WTC11 (cell line): ENCODE results near the gene MAP7. TPM values are rescaled to one million over a fixed set of nuclear protein-coding genes. Genes with fewer than 3 reads are reported as not detected.
"Not testable (repeated sequence)": the region's sequence is repeated elsewhere in the genome, so short reads cannot be mapped to it uniquely, and the experiment has no call there.

ENCODE experiments used
- ATAC-seq: fragments of 200-7000 bp; cut with Tn5 transposase; 2 replicates; pipeline ENCODE4 v1.10.0; 2021; ENCODE audit warnings: mild to moderate bottlenecking, moderate library complexity
- CTCF ChIA-PET: fragments of 300-600 bp; sonication (Branson Sonifier 250); formaldehyde crosslinking; loops from one replicate; lab custom pipeline; 2021; ENCODE audit warnings: antibody characterized with exemption; lab: Charles Lee
- POLR2A ChIA-PET: fragments of 350-600 bp; sonication (Branson Sonifier 250); formaldehyde crosslinking; loops from one replicate; lab custom pipeline; 2021; ENCODE audit warnings: antibody characterized with exemption; lab: Charles Lee
- DNase-seq: peaks from one replicate; pipeline ENCODE4 v3.0.0; 2021; ENCODE audit warnings: low spot score
- H3K27ac Mint-ChIP-seq: 2 replicates; pipeline ENCODE4 v1.8.0; 2021; ENCODE audit warnings: mixed read lengths
- H3K27me3 Mint-ChIP-seq: 2 replicates; pipeline ENCODE4 v1.8.0; 2021; ENCODE audit warnings: low read depth, mild to moderate bottlenecking, moderate library complexity, mixed read lengths
- H3K36me3 Mint-ChIP-seq: 2 replicates; pipeline ENCODE4 v1.8.0; 2021; ENCODE audit warnings: mixed read lengths
- H3K4me1 Mint-ChIP-seq: 2 replicates; pipeline ENCODE4 v1.8.0; 2022; ENCODE audit warnings: mixed read lengths
- H3K4me3 Mint-ChIP-seq: 2 replicates; pipeline ENCODE4 v1.8.0; 2021; ENCODE audit warnings: mild to moderate bottlenecking, moderate library complexity, mixed read lengths
- H3K9me3 Mint-ChIP-seq: 2 replicates; pipeline ENCODE4 v1.8.0; 2021; ENCODE audit warnings: mixed read lengths
- E2F4 ChIP-seq: sonication (generic); formaldehyde crosslinking; IDR thresholded peaks from 2 replicates; pipeline ENCODE4 v1.8.1; 2022; ENCODE audit warnings: low read depth, mild to moderate bottlenecking, moderate library complexity, missing genetic modification reagents, borderline replicate concordance
- EMX1 ChIP-seq: fragments of 250-450 bp; sonication (Bioruptor Pico); IDR thresholded peaks from 2 replicates; pipeline ENCODE4 v1.8.0; 2021; ENCODE audit warnings: mild to moderate bottlenecking
- ESRRA ChIP-seq: sonication (generic); formaldehyde crosslinking; IDR thresholded peaks from 2 replicates; pipeline ENCODE4 v1.8.1; 2022; ENCODE audit warnings: mild to moderate bottlenecking, missing genetic modification reagents, borderline replicate concordance
- ETV6 ChIP-seq: sonication (generic); formaldehyde crosslinking; IDR thresholded peaks from 2 replicates; pipeline ENCODE4 v1.8.1; 2022; ENCODE audit warnings: mild to moderate bottlenecking, missing genetic modification reagents
- FOXJ3 ChIP-seq: sonication (generic); formaldehyde crosslinking; IDR thresholded peaks from 2 replicates; pipeline ENCODE4 v1.9.0; 2021; ENCODE audit warnings: missing genetic modification reagents, mild to moderate bottlenecking, borderline replicate concordance
- GABPB1 ChIP-seq: sonication (generic); formaldehyde crosslinking; IDR thresholded peaks from 2 replicates; pipeline ENCODE4 v1.8.1; 2023; ENCODE audit warnings: mild to moderate bottlenecking, missing genetic modification reagents
- MXD4 ChIP-seq: fragments of 250-450 bp; sonication (Bioruptor Pico); IDR thresholded peaks from 2 replicates; pipeline ENCODE4 v1.8.0; 2021; ENCODE audit warnings: mild to moderate bottlenecking, moderate library complexity, borderline replicate concordance
- NFATC4 ChIP-seq: fragments of 250-450 bp; sonication (Bioruptor Pico); IDR thresholded peaks from 2 replicates; pipeline ENCODE4 v1.9.0; 2021; ENCODE audit warnings: mild to moderate bottlenecking
- NFE2L1 ChIP-seq: sonication (generic); formaldehyde crosslinking; IDR thresholded peaks from 2 replicates; pipeline ENCODE4 v1.8.1; 2023; ENCODE audit warnings: missing genetic modification reagents
- RORB ChIP-seq: fragments of 250-450 bp; sonication (Bioruptor Pico); IDR thresholded peaks from 2 replicates; pipeline ENCODE4 v1.9.0; 2021; ENCODE audit warnings: mild to moderate bottlenecking
- SMAD4 ChIP-seq: sonication (generic); formaldehyde crosslinking; IDR thresholded peaks from 2 replicates; pipeline ENCODE4 v1.8.0; 2022; ENCODE audit warnings: mild to moderate bottlenecking, missing genetic modification reagents
- TEAD1 ChIP-seq: sonication (generic); formaldehyde crosslinking; IDR thresholded peaks from 2 replicates; pipeline ENCODE4 v1.8.0; 2022; ENCODE audit warnings: mild to moderate bottlenecking, missing genetic modification reagents
- ZNF232 ChIP-seq: sonication (generic); formaldehyde crosslinking; IDR thresholded peaks from 2 replicates; pipeline ENCODE4 v1.8.0; 2022; ENCODE audit warnings: mild to moderate bottlenecking, missing genetic modification reagents
- ZNF671 ChIP-seq: fragments of 250-450 bp; sonication (Bioruptor Pico); IDR thresholded peaks from 2 replicates; pipeline ENCODE4 v1.8.0; 2021; ENCODE audit warnings: mild to moderate bottlenecking
- total RNA-seq: library from RNA; stranded (reverse); gene quantifications from 3 replicates; pipeline ENCODE4 v1.2.3, GENCODE V29; 2021
- TF ChIP-seq, protein P1 (sequence below): sonication (generic); formaldehyde crosslinking; IDR thresholded peaks from 2 replicates; pipeline ENCODE4 v1.8.0; 2023; ENCODE audit warnings: missing genetic modification reagents, mild to moderate bottlenecking, borderline replicate concordance
- TF ChIP-seq, protein P2 (sequence below): fragments of 250-450 bp; sonication (Bioruptor Pico); IDR thresholded peaks from 2 replicates; pipeline ENCODE4 v1.9.0; 2021; ENCODE audit warnings: mild to moderate bottlenecking
- TF ChIP-seq, protein P3 (sequence below): sonication (generic); formaldehyde crosslinking; IDR thresholded peaks from 2 replicates; pipeline ENCODE4 v1.8.0; 2023; ENCODE audit warnings: missing genetic modification reagents

MAP7 gene
- total RNA-seq, 1 experiment from 2014 or later: 56.6 TPM

GRCh38 chr6:136396908-136397307, 153.3 kb downstream of the MAP7 start (continued):
- no peak for TF ChIP-seq TEAD1 (CRISPR knock-in tag)
- TF ChIP-seq, all 79 proteins: peak for 0

DNA sequence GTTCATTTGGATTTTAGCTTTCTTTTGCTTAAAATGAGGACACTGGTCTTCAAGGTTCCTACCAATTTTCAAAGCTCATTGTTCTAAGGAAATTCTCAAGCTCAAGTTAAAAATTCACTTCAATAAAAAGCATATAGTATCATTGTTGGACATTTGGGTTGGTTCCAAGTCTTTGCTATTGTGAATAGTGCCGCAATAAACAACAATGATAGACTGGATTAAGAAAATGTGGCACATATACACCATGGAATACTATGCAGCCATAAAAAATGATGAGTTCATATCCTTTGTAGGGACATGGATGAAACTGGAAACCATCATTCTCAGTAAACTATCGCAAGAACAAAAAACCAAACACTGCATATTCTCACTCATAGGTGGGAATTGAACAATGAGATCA, 159.3 kb downstream of the MAP7 start:
- H3K36me3 Mint-ChIP-seq, POLR2A ChIA-PET, H3K4me3 Mint-ChIP-seq, ATAC-seq, H3K27ac Mint-ChIP-seq, H3K27me3 Mint-ChIP-seq, DNase-seq, H3K9me3 Mint-ChIP-seq: not testable (repeated sequence)
- peaks cover 11% of the 10 kb centered on the region for H3K4me1 Mint-ChIP-seq
- CTCF ChIA-PET: interaction anchor here (1.5 kb wide), 1 partner anchor 159 kb away, joined by 4 read pairs; the partner anchor contains the start of gene MAP7

DNA sequence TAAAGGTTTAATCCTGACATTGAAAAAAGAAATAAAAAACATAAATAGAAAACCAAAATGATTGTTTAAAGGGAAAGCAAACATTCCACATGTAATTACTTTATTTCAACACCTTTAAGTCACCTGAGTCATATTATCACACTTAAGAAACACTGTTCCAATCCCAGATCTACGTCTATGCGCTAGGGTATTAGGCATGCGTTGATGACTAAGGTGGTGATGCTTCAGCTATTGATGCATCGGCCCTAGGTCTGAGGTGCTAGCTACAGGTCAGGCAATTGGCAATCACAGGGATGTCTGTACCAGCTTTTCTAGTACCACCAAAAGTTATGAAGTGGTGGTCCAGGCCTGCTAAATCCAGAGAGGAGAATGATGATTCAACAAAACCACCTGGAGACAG, 162.9 kb downstream of the MAP7 start:
- Mint-ChIP-seq H3K4me3 (no peak overlapping the region), H3K27ac (no peak overlapping the region), H3K4me1 (peaks cover 13% of the 10 kb centered on the region), H3K36me3 (peaks cover 5% of the 10 kb centered on the region), H3K9me3 (peaks cover 4% of the 10 kb centered on the region; the same call in 1 of the 2 replicates), H3K27me3 (no peaks in the 10 kb centered on the region)
- POLR2A ChIA-PET: no interaction called here
- CTCF ChIA-PET: interaction anchor here (1.2 kb wide), 1 partner anchor 163 kb away, joined by 4 read pairs; the partner anchor contains the start of gene MAP7
- no peak for TF ChIP-seq ZNF671
- TF ChIP-seq, protein P1, sequence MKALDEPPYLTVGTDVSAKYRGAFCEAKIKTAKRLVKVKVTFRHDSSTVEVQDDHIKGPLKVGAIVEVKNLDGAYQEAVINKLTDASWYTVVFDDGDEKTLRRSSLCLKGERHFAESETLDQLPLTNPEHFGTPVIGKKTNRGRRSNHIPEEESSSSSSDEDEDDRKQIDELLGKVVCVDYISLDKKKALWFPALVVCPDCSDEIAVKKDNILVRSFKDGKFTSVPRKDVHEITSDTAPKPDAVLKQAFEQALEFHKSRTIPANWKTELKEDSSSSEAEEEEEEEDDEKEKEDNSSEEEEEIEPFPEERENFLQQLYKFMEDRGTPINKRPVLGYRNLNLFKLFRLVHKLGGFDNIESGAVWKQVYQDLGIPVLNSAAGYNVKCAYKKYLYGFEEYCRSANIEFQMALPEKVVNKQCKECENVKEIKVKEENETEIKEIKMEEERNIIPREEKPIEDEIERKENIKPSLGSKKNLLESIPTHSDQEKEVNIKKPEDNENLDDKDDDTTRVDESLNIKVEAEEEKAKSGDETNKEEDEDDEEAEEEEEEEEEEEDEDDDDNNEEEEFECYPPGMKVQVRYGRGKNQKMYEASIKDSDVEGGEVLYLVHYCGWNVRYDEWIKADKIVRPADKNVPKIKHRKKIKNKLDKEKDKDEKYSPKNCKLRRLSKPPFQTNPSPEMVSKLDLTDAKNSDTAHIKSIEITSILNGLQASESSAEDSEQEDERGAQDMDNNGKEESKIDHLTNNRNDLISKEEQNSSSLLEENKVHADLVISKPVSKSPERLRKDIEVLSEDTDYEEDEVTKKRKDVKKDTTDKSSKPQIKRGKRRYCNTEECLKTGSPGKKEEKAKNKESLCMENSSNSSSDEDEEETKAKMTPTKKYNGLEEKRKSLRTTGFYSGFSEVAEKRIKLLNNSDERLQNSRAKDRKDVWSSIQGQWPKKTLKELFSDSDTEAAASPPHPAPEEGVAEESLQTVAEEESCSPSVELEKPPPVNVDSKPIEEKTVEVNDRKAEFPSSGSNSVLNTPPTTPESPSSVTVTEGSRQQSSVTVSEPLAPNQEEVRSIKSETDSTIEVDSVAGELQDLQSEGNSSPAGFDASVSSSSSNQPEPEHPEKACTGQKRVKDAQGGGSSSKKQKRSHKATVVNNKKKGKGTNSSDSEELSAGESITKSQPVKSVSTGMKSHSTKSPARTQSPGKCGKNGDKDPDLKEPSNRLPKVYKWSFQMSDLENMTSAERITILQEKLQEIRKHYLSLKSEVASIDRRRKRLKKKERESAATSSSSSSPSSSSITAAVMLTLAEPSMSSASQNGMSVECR (CRISPR knock-in tag): no peak
- TF ChIP-seq ZNF232 (CRISPR knock-in tag): no peak
- TF ChIP-seq, protein P2, sequence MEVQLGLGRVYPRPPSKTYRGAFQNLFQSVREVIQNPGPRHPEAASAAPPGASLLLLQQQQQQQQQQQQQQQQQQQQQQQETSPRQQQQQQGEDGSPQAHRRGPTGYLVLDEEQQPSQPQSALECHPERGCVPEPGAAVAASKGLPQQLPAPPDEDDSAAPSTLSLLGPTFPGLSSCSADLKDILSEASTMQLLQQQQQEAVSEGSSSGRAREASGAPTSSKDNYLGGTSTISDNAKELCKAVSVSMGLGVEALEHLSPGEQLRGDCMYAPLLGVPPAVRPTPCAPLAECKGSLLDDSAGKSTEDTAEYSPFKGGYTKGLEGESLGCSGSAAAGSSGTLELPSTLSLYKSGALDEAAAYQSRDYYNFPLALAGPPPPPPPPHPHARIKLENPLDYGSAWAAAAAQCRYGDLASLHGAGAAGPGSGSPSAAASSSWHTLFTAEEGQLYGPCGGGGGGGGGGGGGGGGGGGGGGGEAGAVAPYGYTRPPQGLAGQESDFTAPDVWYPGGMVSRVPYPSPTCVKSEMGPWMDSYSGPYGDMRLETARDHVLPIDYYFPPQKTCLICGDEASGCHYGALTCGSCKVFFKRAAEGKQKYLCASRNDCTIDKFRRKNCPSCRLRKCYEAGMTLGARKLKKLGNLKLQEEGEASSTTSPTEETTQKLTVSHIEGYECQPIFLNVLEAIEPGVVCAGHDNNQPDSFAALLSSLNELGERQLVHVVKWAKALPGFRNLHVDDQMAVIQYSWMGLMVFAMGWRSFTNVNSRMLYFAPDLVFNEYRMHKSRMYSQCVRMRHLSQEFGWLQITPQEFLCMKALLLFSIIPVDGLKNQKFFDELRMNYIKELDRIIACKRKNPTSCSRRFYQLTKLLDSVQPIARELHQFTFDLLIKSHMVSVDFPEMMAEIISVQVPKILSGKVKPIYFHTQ: no peak
- TF ChIP-seq E2F4 (CRISPR knock-in tag): no peak
- no peak for TF ChIP-seq RORB (CRISPR knock-in tag)
- no peak for TF ChIP-seq NFATC4
- DNase-seq: no peak
- ATAC-seq: no peak

- no peak for TF ChIP-seq ESRRA
- TF ChIP-seq GABPB1 (CRISPR knock-in tag): no peak
- TF ChIP-seq NFE2L1 (CRISPR knock-in tag): no peak
- no peak for TF ChIP-seq EMX1
- no peak for TF ChIP-seq ETV6 (CRISPR knock-in tag)
- no peak for TF ChIP-seq FOXJ3
- TF ChIP-seq MXD4 (CRISPR knock-in tag): no peak
- TF ChIP-seq, protein P3, sequence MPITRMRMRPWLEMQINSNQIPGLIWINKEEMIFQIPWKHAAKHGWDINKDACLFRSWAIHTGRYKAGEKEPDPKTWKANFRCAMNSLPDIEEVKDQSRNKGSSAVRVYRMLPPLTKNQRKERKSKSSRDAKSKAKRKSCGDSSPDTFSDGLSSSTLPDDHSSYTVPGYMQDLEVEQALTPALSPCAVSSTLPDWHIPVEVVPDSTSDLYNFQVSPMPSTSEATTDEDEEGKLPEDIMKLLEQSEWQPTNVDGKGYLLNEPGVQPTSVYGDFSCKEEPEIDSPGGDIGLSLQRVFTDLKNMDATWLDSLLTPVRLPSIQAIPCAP: no peak
- no peak for TF ChIP-seq SMAD4 (CRISPR knock-in tag)
- DNase-seq: no peak
- Mint-ChIP-seq H3K27me3 (no peaks in the 10 kb centered on the region), H3K4me1 (peaks cover 13% of the 10 kb centered on the region), H3K27ac (0 out of 2 replicates have a peak overlapping the region, but pooled peaks have one; percentile 32), H3K4me3 (no peak overlapping the region), H3K36me3 (peaks cover 5% of the 10 kb centered on the region), H3K9me3 (no peaks in the 10 kb centered on the region)
- ATAC-seq: no peak
- CTCF ChIA-PET: no interaction called here
- POLR2A ChIA-PET: no interaction called here
Measured at GRCh38 chr6:136383268-136383937, 166.8 kb downstream of the MAP7 start.
